Measurements from ENCODE around the gene MMS22L. TPM values are rescaled to one million over a fixed set of nuclear protein-coding genes. Genes with fewer than 3 reads are reported as not detected.
A peak's percentile ranks its signal among the peaks of the same experiment; 100 is the strongest.

MMS22L gene
- polyA plus RNA-seq, 2 of the 4 experiments (the other 2 are of a cell fraction): 11.5 to 24.5 TPM

- Histone ChIP-seq H3K27ac (peak overlapping the region; percentile 79 to 99), H3K4me1 (peaks cover 9% of the 10 kb centered on the region; the same call in 1 of the 3 replicates), H3K4me2 (peak overlapping the region; percentile 90), H3K4me3 (peak overlapping the region; percentile 94), H3K9me3 (no peaks in the 10 kb centered on the region)
- no peak for FAIRE-seq
- TF ChIP-seq CHD2 (IDR thresholded peaks at IDR 0.05; ENCODE audit: low read length, partially characterized antibody) (no peak), ELK1 (IDR thresholded peaks at IDR 0.05; ENCODE audit: low read depth, low read length) (no peak), ZC3H11A (IDR thresholded peaks at IDR 0.05) (no peak), POLR2A (IDR thresholded peaks at IDR 0.05; ENCODE audit: low read length) (no peak), KDM5A (IDR thresholded peaks at IDR 0.05) (no peak), HEYL (CRISPR knock-in tag; IDR thresholded peaks at IDR 0.05) (no peak), SMC3 (IDR thresholded peaks at IDR 0.05) (no peak), SREBF2 (IDR thresholded peaks at IDR 0.05) (no peak), RFX5 (IDR thresholded peaks at IDR 0.05) (no peak), FOSL2 (IDR thresholded peaks at IDR 0.05) (no peak), FOSL2 (CRISPR knock-in tag; IDR thresholded peaks at IDR 0.05) (no peak), HOXB13 (CRISPR knock-in tag; IDR thresholded peaks at IDR 0.05; ENCODE audit: low read depth) (no peak), GATA3 (IDR thresholded peaks at IDR 0.05; ENCODE audit: borderline replicate concordance) (no peak), TP53 (CRISPR knock-in tag; IDR thresholded peaks at IDR 0.05) (no peak), HOXA7 (CRISPR knock-in tag; IDR thresholded peaks at IDR 0.05) (no peak), POLR2AphosphoS2 (conservative IDR thresholded peaks at IDR 0.05; ENCODE audit: low read length) (no peak)
- TF ChIP-seq, protein P1, sequence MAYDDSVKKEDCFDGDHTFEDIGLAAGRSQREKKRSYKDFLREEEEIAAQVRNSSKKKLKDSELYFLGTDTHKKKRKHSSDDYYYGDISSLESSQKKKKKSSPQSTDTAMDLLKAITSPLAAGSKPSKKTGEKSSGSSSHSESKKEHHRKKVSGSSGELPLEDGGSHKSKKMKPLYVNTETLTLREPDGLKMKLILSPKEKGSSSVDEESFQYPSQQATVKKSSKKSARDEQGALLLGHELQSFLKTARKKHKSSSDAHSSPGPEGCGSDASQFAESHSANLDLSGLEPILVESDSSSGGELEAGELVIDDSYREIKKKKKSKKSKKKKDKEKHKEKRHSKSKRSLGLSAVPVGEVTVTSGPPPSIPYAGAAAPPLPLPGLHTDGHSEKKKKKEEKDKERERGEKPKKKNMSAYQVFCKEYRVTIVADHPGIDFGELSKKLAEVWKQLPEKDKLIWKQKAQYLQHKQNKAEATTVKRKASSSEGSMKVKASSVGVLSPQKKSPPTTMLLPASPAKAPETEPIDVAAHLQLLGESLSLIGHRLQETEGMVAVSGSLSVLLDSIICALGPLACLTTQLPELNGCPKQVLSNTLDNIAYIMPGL (CRISPR knock-in tag; IDR thresholded peaks at IDR 0.05; ENCODE audit: borderline replicate concordance): no peak
- under 1% methylated on average over 12 of the region's 13 CpGs for WGBS (ENCODE audit: missing lambda C conversion rate)
- peak in 1 of 2 experiments; percentile 7 for DNase-seq (ENCODE audit: low read depth in 1 of 2, low spot score in 1 of 2)
- peak; percentile 34 to 43; a peak in 4 of 6 replicates for ATAC-seq
- ChIA-PET CTCF (no interaction called here), POLR2A (no interaction called here)
Observed at GRCh38 chr6:97282238-97282725, 734 bp downstream of the MMS22L start.

DNA sequence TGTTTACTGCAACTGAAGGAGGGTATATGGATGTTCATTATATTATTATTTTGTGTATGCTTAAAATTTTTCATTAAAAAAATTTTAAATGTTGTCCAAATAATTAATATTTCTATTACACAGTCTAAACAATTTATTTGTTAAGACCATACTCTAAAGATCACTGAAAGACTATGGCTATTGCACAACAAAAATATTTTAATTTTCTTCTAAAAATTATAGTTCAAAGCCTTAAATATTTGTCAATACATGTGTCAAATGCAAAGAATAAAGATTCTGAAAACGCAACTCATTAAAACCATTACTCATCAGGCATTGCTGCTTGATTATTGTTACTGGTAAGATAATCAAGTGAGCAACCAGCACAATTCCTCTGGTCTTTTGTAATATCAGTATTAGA lies 2.2 kb downstream of the MMS22L start:
- Histone ChIP-seq H3K4me1 (peaks cover 9% of the 10 kb centered on the region; the same call in 1 of the 3 replicates), H3K4me2 (peak overlapping the region; percentile 90), H3K27ac (no peak overlapping the region), H3K4me3 (no peak overlapping the region), H3K9me3 (no peaks in the 10 kb centered on the region)
- no peak for DNase-seq (ENCODE audit: low read depth in 1 of 2, low spot score in 1 of 2)
- CTCF ChIA-PET: no interaction called here
- POLR2A ChIA-PET: no interaction called here
- no peak for ATAC-seq
- TF ChIP-seq RNF2 (IDR thresholded peaks at IDR 0.05; ENCODE audit: borderline replicate concordance, low read depth) (no peak), HES2 (IDR thresholded peaks at IDR 0.05) (no peak), JUN (IDR thresholded peaks at IDR 0.05) (no peak), HDAC2 (IDR thresholded peaks at IDR 0.05) (no peak), JUNB (IDR thresholded peaks at IDR 0.05) (no peak), FOXS1 (CRISPR knock-in tag; IDR thresholded peaks at IDR 0.05) (no peak), ESRRA (IDR thresholded peaks at IDR 0.05; ENCODE audit: borderline replicate concordance, low read length) (no peak), RARB (CRISPR knock-in tag; IDR thresholded peaks at IDR 0.05) (no peak)
- TF ChIP-seq, protein P2, sequence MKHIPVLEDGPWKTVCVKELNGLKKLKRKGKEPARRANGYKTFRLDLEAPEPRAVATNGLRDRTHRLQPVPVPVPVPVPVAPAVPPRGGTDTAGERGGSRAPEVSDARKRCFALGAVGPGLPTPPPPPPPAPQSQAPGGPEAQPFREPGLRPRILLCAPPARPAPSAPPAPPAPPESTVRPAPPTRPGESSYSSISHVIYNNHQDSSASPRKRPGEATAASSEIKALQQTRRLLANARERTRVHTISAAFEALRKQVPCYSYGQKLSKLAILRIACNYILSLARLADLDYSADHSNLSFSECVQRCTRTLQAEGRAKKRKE (CRISPR knock-in tag; IDR thresholded peaks at IDR 0.05; ENCODE audit: low read depth): no peak
- FAIRE-seq: no peak
- 94% methylated on average over 1 of the region's 1 CpG for WGBS (ENCODE audit: missing lambda C conversion rate)

Data from A549 (cell line).